ENCODE results near the gene NPIPA1.
"Not testable (repeated sequence)": the region's sequence is repeated elsewhere in the genome, so short reads cannot be mapped to it uniquely, and the experiment has no call there.

Gene NPIPA1

DNA sequence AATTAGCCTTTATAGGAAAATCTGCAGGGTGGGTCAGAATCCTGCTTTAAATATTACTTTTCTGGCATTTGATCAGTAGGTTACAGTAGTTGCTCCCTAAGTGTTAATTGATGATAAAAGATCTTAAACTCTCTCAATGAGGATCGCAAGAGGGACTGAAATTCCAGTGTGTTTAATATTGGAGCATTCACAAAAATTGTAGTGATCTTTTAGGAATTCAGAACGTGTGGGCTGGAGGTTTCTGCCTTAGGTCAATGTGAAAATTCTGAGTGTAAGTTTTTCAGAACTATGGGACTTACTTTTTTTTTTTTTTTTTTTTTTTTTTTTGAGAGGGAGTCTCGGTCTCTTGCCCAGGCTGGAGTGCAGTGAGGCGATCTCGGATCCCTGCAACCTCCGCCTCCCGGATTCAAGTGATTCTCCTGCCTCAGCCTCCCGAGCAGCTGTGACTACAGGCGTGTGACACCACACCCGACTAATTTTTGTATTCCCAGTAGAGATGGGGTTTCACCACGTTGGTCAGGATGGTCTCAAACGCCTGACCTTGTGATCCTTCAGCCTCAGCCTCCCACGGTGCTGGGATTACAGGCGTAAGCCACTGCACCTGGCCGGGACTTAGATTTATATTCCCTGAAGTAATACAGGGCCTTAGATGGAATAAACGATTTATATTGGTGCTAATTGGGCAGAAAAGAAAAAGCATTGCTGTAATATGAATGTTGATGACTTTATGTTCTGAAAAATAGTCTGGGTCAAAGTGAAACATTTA, 39.9 kb downstream of the NPIPA1 start:
- DNase-seq (ENCODE audit: low read depth): not testable (repeated sequence)

DNA sequence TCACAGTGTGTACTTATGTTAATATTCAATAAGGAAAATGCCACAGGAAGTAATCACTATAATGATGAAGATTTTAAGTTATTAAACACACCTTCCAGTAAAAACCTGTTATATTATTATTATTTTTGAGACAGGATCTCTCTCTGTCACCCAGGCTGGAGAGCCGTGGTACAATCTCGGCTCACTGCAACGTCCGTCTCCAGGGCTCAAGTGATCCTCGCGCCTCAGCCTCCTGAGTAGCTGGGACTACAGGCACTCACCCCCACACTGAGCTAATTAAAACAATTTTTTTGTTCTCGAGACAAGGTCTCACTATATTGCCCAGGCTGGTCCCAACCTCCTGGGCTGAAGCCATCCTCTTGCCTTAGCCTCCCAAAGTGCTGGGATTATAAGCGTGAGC, 41.0 kb downstream of the NPIPA1 start:
- DNase-seq (ENCODE audit: low read depth): not testable (repeated sequence)

DNA sequence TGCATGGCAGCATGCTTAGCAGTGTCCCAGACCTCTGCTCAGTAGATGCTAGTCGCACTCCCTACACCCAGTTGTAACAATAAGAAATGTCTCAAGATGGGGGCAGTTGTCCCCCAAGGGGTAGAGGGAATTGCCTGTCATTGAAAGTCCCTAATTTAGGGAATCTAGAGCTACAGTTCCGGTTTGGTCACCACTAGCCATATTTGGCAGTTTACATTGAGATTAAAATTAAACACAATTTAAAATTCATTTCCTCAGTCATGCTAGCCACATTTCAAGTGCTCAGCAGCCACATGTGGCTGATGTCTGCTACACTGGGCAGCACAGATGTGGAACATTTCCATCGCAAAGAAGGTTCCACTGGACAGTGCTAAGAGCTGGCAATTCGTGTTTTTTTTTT, 41.7 kb downstream of the NPIPA1 start:
- DNase-seq (ENCODE audit: low read depth): not testable (repeated sequence)

DNA sequence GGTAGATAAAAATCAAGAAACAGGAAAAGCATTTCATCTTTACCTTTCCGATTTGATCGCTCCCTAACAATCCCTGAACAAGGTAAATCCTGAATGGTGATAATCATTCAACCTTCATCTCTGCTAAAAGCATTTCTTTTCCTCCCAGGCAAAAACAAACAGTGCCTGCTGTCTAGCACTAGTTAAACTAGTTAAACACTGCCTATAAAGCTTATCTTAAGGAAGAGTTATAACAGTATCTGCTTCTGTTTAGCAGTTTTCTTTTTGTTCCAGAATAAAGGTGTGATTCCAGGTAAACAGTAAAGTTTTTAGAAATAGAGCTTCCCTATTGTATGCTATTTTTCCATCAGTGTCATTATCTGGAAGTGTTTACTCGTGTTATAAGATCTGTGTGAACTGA, 44.0 kb downstream of the NPIPA1 start:
- not testable (repeated sequence) for DNase-seq (ENCODE audit: low read depth)

DNA sequence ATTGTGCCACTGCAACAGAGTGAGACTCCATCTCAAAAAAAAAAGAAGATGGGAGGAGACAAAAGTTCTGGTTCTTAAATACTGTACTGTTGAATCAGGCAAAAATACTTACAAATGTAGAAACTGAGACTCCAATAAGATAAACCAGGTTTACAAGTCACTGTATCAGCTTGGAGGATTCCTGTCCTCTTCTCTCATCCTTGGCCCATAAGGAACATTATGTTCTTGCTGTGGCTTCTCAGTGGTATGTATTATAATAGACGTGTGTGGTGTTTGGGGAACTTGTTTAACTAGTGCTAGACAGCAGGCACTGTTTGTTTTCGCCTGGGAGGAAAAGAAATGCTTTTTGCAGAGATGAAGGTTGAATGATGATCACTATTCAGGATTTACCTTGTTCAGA, 45.3 kb downstream of the NPIPA1 start:
- DNase-seq (ENCODE audit: low read depth): not testable (repeated sequence)

DNA sequence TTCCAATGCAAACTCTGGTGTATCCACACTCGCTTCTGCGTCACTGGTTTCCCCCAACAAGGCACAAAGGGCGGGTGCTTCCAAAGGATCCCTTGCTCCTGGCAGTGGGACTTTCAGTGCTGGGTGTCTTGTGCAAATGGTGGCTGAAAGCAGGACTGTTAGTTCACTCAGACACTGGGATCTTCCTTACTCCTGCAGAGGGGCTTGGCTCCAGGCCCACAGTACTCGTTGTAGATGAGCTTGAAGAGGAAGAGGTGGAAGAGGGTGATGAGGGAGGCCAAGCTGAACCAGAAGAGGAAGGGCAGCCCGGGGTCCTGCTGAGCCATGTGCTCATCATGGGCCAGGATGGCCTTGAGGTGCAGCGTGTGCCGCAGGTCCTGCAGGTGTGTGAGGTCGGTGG, 50.8 kb downstream of the NPIPA1 start:
- DNase-seq (ENCODE audit: low read depth): not testable (repeated sequence)

DNA sequence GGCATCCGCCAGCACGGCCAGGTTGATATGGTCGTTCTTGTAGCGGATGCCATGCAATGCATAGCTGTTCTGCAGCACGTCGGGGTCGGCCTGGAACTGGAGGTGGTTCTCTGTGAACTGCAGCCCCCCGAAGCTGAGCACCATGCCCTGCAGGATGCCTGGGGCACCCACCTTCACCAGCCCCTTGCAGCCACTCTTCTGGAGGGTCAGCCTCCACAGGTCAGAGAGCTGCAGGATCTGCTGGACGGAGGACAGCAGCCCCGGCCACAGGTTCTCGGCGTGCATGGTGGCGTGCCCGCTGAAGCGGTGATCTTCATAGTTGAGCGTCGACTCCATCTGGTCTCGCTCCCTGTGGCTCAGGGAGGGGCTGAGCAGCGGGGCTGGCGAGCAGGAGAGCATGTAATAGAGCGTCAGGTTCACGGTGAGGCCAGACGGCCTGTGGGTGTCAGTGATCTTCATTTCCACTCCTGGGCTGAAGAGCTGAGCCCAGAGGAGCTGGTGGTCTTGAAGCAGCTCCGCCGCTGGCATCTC, 51.5 kb downstream of the NPIPA1 start:
- DNase-seq (ENCODE audit: low read depth): not testable (repeated sequence)

DNA sequence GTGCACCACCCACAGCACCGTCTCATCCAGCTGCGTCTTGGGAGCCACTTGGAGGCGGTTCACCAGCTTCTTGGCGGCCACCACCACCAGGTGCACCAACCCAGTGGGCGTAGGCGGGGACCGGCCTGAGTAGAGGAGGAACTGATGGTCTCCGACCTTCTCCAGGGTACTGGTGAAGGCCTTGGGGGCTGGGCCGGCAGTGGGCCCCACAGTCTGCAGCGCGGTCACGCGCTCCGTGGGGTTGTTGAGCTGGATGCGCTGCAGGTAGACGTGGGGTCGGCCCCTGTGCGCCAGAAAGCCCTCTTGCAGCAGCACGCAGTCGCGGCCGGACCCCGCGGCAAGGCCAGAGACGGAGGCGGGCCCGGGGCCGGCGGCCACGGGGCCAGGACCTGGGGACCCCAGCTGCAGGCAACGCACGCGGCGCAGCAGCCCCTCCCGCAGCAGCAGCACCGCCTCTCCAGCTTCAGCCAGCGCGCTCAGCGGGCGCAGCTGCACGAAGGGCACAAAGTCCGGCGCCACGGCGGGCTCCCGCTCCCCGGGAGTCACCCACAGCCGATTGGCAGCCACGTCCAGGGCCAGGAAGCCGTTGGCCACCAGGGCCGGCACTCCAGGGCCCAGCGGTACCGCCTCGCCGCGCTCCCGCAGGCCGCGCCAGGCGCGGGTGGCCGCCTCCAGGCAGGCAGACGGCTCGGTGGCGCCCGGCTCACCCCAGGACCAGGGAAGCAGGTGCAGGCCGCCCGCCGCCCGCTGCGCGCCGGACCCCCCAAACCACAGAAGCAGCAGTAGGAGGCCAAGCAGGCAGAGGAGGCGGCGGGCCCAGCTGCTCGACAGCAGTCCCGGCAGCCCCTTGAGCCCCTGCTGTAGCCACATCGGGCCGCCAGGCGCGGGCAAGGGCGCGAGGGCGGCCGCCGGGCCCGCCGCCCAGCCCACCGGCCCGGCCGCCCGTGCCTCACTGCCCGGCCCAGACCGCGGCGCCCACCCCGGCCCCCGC, 52.3 kb downstream of the NPIPA1 start:
- DNase-seq (ENCODE audit: low read depth): not testable (repeated sequence)

DNA sequence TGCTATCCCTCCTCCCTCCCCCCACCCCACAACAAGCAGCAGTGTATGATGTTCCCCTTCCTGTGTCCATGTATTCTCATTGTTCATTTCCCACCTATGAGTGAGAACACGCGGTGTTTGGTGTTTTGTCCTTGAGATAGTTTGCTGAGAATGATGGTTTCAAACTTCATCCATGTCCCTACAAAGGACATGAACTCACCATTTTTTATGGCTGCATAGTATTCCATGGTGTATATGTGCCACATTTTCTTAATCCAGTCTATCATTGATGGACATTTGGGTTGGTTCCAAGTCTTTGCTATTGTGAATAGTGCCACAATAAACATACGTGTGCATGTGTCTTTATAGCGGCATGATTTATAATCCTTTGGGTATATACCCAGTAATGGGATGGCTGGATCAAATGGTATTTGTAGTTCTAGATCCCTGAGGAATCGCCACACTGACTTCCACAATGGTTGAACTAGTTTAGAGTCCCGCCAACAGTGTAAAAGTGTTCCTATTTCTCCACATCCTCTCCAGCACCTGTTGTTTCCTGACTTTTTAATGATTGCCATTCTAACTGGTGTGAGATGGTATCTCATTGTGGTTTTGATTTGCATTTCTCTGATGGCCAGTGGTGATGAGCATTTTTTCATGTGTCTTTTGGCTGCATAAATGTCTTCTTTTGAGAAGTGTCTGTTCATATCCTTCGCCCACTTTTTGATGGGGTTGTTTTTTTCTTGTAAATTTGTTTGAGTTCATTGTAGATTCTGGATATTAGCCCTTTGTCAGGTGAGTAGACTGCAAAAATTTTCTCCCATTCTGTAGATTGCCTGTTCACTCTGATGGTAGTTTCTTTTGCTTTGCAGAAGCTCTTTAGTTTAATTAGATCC, 56.3 kb downstream of the NPIPA1 start:
- not testable (repeated sequence) for DNase-seq (ENCODE audit: low read depth)

DNA sequence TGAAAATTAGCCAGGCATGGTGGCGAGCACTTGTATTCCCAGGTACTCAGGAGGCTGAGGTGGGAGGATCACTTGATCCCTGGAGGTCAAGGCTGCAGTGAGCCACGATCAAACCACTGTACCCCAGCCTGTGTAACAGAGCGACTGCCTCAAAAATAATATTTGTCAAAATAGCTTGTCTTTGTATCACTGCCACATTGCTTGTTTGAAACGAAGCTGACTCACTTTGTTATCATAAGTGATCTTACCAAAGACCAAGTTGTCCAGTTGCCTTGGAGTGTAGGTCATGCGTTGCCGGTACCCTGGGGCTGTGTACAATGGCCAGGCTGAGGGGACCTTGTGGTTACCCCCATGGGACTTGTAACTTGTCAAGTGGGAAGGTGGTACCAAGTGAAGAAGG, 59.5 kb downstream of the NPIPA1 start:
- DNase-seq (ENCODE audit: low read depth): not testable (repeated sequence)

DNA sequence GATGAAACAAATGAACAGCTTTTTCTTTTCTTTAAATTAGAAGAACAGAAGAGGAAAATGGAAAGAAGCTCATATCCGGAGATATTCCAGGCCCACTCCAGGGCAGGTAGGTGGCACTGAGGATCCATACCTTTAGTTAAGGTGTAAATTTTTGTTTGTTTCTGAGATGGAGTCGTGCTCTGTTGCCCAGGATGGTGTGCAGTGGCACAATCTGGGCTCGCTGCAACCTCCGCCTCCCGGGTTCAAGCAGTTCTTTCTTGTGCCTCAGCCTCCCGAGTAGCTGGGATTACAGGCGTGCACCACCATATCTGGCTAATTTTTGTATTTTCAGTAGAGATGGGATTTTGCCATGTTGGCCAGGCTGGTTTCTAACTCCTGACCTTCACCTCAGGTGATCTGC, 61.1 kb downstream of the NPIPA1 start:
- not testable (repeated sequence) for DNase-seq (ENCODE audit: low read depth)

DNA sequence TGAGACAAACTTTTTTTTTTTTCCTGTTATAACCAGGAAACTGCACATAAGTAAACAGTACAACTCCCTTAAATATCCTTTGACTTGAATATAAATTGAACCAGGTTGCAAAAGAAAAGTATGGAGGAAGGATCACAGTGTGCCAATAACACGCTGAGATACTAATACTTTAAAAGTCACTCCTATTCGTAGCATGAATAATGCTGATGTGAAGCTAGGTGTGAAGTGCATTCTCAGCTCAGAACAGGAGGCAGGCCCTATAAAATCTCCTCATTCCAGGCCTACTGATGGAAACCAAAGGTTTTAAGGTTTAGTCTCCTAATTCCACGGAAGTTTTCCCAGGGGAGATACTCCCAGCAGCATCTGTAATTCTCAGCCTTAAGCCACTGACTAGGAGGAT, 62.6 kb downstream of the NPIPA1 start:
- not testable (repeated sequence) for DNase-seq (ENCODE audit: low read depth)

All from HS-27A (cell line).